Ishikawa (cell line): ENCODE results near the gene NXPH3.

Source experiments
- CEBPB ChIP-seq: IDR thresholded peaks from 2 replicates; pipeline ENCODE4 v1.6.1; 2012
- CREB1 ChIP-seq: IDR thresholded peaks from 2 replicates; pipeline ENCODE4 v1.6.1; 2012; ENCODE audit warnings: low read depth
- EGR1 ChIP-seq: IDR thresholded peaks from 2 replicates; pipeline ENCODE4 v1.6.1; 2012
- EP300 ChIP-seq: IDR thresholded peaks from 2 replicates; pipeline ENCODE4 v1.6.1; 2012; ENCODE audit warnings: borderline replicate concordance
- FOXM1 ChIP-seq: IDR thresholded peaks from 2 replicates; pipeline ENCODE4 v1.6.1; 2012; ENCODE audit warnings: low read depth, borderline replicate concordance
- MAX ChIP-seq: IDR thresholded peaks from 2 replicates; pipeline ENCODE4 v1.6.1; 2012
- NFIC ChIP-seq: IDR thresholded peaks from 2 replicates; pipeline ENCODE4 v1.6.1; 2012
- RAD21 ChIP-seq: IDR thresholded peaks from 2 replicates; pipeline ENCODE4 v1.6.1; 2012; ENCODE audit warnings: low read depth
- TAF1 ChIP-seq: IDR thresholded peaks from 2 replicates; pipeline ENCODE4 v1.6.1; 2012; ENCODE audit warnings: low read depth, mild to moderate bottlenecking
- TCF12 ChIP-seq: IDR thresholded peaks from 2 replicates; pipeline ENCODE4 v1.6.1; 2012; ENCODE audit warnings: low read depth
- TEAD4 ChIP-seq: IDR thresholded peaks from 2 replicates; pipeline ENCODE4 v1.6.1; 2012
- USF1 ChIP-seq: IDR thresholded peaks from 2 replicates; pipeline ENCODE4 v1.6.1; 2012
- YY1 ChIP-seq: IDR thresholded peaks from 2 replicates; pipeline ENCODE4 v1.6.1; 2012; ENCODE audit warnings: low read depth
- ZBTB7A ChIP-seq: IDR thresholded peaks from 2 replicates; pipeline ENCODE4 v1.6.1; 2012; ENCODE audit warnings: low read depth
- TF ChIP-seq, protein P1 (sequence below): IDR thresholded peaks from 2 replicates; pipeline ENCODE4 v1.6.1; 2012; ENCODE audit warnings: low read depth, mild to moderate bottlenecking

The NXPH3 gene

DNA sequence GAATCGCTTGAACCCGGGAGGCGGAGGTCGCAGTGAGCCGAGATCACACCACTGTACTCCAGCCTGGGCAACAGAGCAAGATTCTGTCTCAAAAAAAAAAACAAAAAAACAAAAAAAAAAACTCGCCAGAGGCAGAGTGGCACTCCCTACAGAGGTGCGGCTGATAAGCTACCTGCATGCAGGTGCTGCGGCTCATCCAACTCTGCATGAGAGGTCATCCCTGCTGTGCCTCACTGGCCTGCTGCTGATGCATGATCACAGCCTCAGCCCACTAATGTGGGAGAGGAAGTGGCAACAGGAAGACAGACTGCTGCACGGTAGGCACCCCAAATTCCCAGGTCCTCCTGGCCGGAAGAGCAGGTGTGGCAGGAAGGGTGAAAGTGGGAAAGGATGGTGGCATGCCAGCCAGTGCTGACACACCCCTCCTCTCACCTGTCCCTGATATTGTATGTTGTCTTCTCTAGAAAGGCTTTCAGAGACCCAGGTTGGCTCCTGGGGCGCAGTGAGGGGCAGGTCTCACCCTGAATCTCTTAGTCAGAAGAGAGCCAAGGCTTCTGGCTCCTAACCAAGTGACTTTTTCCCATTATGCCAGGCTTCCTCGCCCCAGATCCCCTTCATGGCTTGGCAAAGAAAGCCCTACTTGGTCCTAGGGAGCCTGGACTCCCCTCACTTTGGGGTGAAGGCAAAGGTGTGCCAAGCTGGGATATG is 11.8 kb downstream of the NXPH3 start:
- TF ChIP-seq MAX (no peak), TEAD4 (no peak), YY1 (no peak), EP300 (no peak), USF1 (no peak), TCF12 (no peak), ZBTB7A (no peak), TAF1 (no peak), EGR1 (no peak), RAD21 (no peak), FOXM1 (no peak), NFIC (no peak), CEBPB (no peak), CREB1 (no peak)
- TF ChIP-seq, protein P1, sequence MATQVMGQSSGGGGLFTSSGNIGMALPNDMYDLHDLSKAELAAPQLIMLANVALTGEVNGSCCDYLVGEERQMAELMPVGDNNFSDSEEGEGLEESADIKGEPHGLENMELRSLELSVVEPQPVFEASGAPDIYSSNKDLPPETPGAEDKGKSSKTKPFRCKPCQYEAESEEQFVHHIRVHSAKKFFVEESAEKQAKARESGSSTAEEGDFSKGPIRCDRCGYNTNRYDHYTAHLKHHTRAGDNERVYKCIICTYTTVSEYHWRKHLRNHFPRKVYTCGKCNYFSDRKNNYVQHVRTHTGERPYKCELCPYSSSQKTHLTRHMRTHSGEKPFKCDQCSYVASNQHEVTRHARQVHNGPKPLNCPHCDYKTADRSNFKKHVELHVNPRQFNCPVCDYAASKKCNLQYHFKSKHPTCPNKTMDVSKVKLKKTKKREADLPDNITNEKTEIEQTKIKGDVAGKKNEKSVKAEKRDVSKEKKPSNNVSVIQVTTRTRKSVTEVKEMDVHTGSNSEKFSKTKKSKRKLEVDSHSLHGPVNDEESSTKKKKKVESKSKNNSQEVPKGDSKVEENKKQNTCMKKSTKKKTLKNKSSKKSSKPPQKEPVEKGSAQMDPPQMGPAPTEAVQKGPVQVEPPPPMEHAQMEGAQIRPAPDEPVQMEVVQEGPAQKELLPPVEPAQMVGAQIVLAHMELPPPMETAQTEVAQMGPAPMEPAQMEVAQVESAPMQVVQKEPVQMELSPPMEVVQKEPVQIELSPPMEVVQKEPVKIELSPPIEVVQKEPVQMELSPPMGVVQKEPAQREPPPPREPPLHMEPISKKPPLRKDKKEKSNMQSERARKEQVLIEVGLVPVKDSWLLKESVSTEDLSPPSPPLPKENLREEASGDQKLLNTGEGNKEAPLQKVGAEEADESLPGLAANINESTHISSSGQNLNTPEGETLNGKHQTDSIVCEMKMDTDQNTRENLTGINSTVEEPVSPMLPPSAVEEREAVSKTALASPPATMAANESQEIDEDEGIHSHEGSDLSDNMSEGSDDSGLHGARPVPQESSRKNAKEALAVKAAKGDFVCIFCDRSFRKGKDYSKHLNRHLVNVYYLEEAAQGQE, result no peak

DNA sequence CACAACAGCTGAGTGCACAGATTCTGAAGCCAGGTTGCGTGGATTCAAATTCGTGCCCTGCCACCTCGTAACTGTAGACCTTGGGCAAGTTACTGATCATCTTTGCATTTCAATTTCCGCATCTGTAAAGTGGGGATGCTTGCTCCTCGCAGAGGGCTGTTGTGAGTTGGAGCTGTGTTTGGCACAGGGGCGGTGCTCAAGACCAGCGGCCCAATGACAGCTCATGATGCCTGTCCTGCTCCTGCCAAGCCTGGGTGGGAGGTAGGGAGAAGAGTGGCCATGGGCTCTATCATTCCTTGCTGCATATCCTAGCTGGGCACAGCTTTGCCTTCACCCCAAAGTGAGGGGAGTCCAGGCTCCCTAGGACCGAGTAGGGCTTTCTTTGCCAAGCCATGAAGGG is 12.6 kb downstream of the NXPH3 start:
- TF ChIP-seq FOXM1 (no peak), YY1 (no peak), MAX (no peak), RAD21 (no peak), TAF1 (no peak), EP300 (no peak), TEAD4 (no peak)

DNA sequence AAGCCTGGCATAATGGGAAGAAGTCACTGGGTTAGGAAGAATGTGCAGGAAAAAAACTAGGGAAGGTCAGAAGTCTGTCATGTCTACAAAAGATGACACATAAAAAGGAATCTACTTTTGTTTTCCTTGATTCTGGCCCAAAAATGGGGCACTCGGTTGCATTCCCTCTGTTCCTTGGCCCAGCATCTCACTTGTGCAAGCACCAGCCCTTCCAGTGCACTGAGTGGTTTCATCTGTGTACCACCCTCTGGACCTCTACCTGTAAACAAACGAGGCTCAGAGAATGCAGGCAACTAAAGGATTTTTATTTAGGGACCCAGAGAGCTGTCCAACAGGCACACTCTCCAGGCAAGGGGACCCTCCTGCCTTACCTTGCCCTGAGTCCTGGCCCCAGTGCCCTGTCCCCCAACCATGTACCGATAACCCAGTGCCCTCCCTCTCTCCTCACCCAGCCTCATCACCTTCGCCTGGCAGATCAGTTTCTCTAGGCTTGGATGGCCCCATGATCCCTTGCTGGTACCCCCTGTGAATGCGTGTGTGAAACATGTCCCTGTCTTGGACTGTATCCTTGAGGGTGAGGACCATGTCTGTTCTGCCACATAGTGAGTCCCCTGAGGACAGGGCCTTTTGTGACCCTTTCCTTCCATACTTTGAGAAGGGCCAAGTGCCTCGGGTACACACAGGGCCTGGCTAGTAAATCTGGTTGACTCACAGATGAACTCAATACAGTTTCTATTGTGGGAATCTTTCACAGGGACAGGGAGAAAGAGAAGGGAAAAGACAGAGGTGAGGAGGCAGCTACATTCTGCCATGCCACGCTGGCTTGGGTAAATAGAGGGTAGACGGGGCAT is 13.3 kb downstream of the NXPH3 start:
- TF ChIP-seq EP300 (no peak), FOXM1 (no peak), CEBPB (no peak), EGR1 (no peak), RAD21 (no peak), USF1 (no peak), TEAD4 (no peak)

GRCh38 chr17:49589577-49589927 is 13.9 kb downstream of the NXPH3 start:
- no peak for TF ChIP-seq TAF1
- TF ChIP-seq ZBTB7A, result no peak
- no peak for TF ChIP-seq FOXM1
- no peak for TF ChIP-seq EGR1
- TF ChIP-seq MAX, result no peak

DNA sequence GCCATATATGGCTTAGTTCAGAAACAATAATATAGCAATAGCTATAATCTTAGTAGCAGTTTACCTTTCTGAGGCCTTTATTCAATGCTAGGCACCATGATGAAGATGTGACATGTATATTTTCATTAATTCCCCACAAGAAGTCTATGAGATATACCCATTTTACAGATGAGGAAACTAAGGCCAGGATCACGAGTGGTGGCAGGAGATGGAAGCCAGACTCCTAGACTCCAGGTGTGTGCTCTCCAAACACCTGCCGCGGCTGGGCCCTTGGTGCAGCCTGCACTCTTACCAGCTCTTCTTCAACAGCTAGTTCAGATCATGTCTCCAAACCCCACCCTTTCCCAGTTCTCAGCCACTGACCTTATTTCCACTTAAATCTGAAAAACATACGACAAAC is 15.2 kb downstream of the NXPH3 start:
- TF ChIP-seq, protein P1, result no peak
- TF ChIP-seq YY1, result no peak
- TF ChIP-seq MAX, result no peak
- no peak for TF ChIP-seq NFIC
- no peak for TF ChIP-seq USF1
- TF ChIP-seq ZBTB7A, result no peak
- no peak for TF ChIP-seq TEAD4
- TF ChIP-seq TCF12, result no peak
- no peak for TF ChIP-seq TAF1
- no peak for TF ChIP-seq RAD21
- no peak for TF ChIP-seq FOXM1
- TF ChIP-seq EGR1, result no peak
- no peak for TF ChIP-seq EP300
